Spleen (tissue), 11 donors: ENCODE data around the gene SRF. TPM values are rescaled to one million over a fixed set of nuclear protein-coding genes. Genes with fewer than 3 reads are reported as not detected.

Experiments used
- DNase-seq: peaks from one replicate; pipeline ENCODE4 v3.0.0-alpha.2; 2020
- H3K27ac ChIP-seq, 8 donors: fragments of 200-600 bp; sonication (generic) in 7 of 8; 1 replicate in 4 of 8; 2 replicates in 4 of 8; pipeline versions ENCODE4 v1.5.0 to v1.8.0; 2016 to 2021; ENCODE audit warnings: inconsistent platforms in 4 of 8, mild to moderate bottlenecking in 4 of 8, moderate library complexity in 1 of 8
- H3K27me3 ChIP-seq, 7 donors: fragments of 200-600 bp; sonication (generic) in 6 of 7; replicated peaks in 1 of 7; 1 replicate in 4 of 7; 2 replicates in 3 of 7; pipeline versions ENCODE4 v1.5.0 to v1.8.0; 2016 to 2021; ENCODE audit warnings: inconsistent platforms in 3 of 7, mild to moderate bottlenecking in 1 of 7
- H3K36me3 ChIP-seq, 6 donors: fragments of 200-600 bp; sonication (generic) in 5 of 6; 1 replicate in 4 of 6; 2 replicates in 2 of 6; pipeline versions ENCODE4 v1.5.0 to v1.8.0; 2016 to 2021; ENCODE audit warnings: inconsistent platforms in 2 of 6
- H3K4me1 ChIP-seq, 6 donors: fragments of 200-600 bp; sonication (generic) in 5 of 6; 1 replicate in 3 of 6; 2 replicates in 3 of 6; pipeline versions ENCODE4 v1.5.0 to v1.8.0; 2016 to 2021; ENCODE audit warnings: inconsistent platforms in 3 of 6
- H3K4me3 ChIP-seq, 8 donors: fragments of 200-600 bp; sonication (generic) in 7 of 8; 1 replicate in 4 of 8; 2 replicates in 4 of 8; pipeline versions ENCODE4 v1.5.0 to v1.8.0; 2016 to 2021; ENCODE audit warnings: inconsistent platforms in 4 of 8, mild to moderate bottlenecking in 4 of 8, moderate library complexity in 2 of 8
- H3K9me3 ChIP-seq, 8 donors: fragments of 200-600 bp; sonication (generic) in 7 of 8; 1 replicate in 4 of 8; 2 replicates in 4 of 8; pipeline versions ENCODE4 v1.5.0 to v1.8.0; 2016 to 2021; ENCODE audit warnings: inconsistent platforms in 4 of 8
- CTCF ChIP-seq, 11 experiments: fragments of 200-600 bp in 7 of 11; fragments of 450-650 bp in 4 of 11; sonication (generic) in 4 of 11; IDR thresholded peaks in 8 of 11; conservative IDR thresholded peaks in 3 of 11; 1 replicate in 7 of 11; 2 replicates in 4 of 11; pipeline versions ENCODE4 v1.4.0 to v1.8.0; 2016 to 2021; ENCODE audit warnings: antibody characterized with exemption in 11 of 11, inconsistent platforms in 4 of 11, mild to moderate bottlenecking in 1 of 11
- POLR2A ChIP-seq, 3 donors: fragments of 450-650 bp; IDR thresholded peaks; one replicate each; pipeline ENCODE4 v1.5.1; 2017; ENCODE audit warnings: antibody characterized with exemption in 3 of 3, mild to moderate bottlenecking in 1 of 3
- POLR2AphosphoS5 ChIP-seq, 3 donors: sonication (generic); formaldehyde crosslinking; IDR thresholded peaks; one replicate each; pipeline ENCODE4 v1.5.1; 2017; ENCODE audit warnings: antibody characterized with exemption in 3 of 3
- WGBS, 5 donors: extraction: QIAGEN DNeasy Blood & Tissue Kit in 3 of 5; methylation state at CpG; one replicate each; pipeline versions ENCODE4 v1.1.5 to v1.1.7; 2013 to 2018; 5-methylcytosine and 5-hydroxymethylcytosine counted together
- intact Hi-C: fragments of 100-400 bp; cut with DNase I; formaldehyde crosslinking; loops from one replicate; pipeline ENCODE4 v1.15.0; 2023; ENCODE audit warnings: low total_unique reads
- polyA plus RNA-seq, 3 donors: library from polyadenylated mRNA; stranded (reverse); fragments of 200-250 nt; gene quantifications; one replicate each; pipeline ENCODE4 v1.2.1, GENCODE V29; 2013
- total RNA-seq, 7 donors: library from RNA; depleted of rRNA in 3 of 7; stranded (reverse); fragments of >200 nt in 3 of 7; fragmentation: NEBNext Ultra II Directional in 4 of 7; extraction: Animal tissue kit (Norgen Biotek cat#: 25700) in 4 of 7; gene quantifications; one replicate each; pipeline versions ENCODE4 v1.1.0 to v1.2.1, GENCODE V29; 2016 to 2021
- donor health status: healthy with polysubstance abuse.
- donor health status: DM: no; HTN: no; CAD: no; lungs with moderate emphysema.
- donor health status: DM: no; HTN: no; CAD: no.
- donor health status: Bipolar disorder and iron deficiency.
- donor health status: healthy.
- donor health status: DM: no; HTN: no; CAD: no.
- donor health status: DM: yes; HTN: yes; CAD: no.

SRF gene
- total and polyA plus RNA-seq, 10 donors, result 11.6 to 45.6 (median 25.6) TPM

GRCh38 chr6:43163899-43164298, 7.2 kb upstream of the SRF start:
- no peak for DNase-seq
- Histone ChIP-seq H3K4me3 (no peak overlapping the region), H3K9me3 (no peaks in the 10 kb centered on the region), H3K27me3 (no peaks in the 10 kb centered on the region), H3K4me1 (no peaks in the 10 kb centered on the region), H3K27ac (no peak overlapping the region), H3K36me3 (peaks cover 0 to 16% (median 0%) of the 10 kb centered on the region in 6 donors)
- TF ChIP-seq POLR2AphosphoS5 (IDR thresholded peaks at IDR 0.05), result no peak
- TF ChIP-seq POLR2A (IDR thresholded peaks at IDR 0.05), result no peak
- TF ChIP-seq CTCF (IDR thresholded peaks at IDR 0.05 in 8 of 11, conservative IDR thresholded peaks at IDR 0.05 in 3 of 11), result no peak
- intact Hi-C loops, result no loop called here

- intact Hi-C loops, result no loop called here
- Histone ChIP-seq H3K4me3 (peak overlapping the region; percentile 50 to 96 (median 80)), H3K27me3 (no peaks in the 10 kb centered on the region), H3K27ac (peak overlapping the region; percentile 88 to 99 (median 98)), H3K9me3 (no peaks in the 10 kb centered on the region), H3K36me3 (peaks cover under 1 to 7% (median 5%) of the 10 kb centered on the region in 6 donors), H3K4me1 (peaks cover 26 to 47% (median 39%) of the 10 kb centered on the region in 6 donors)
- no peak for TF ChIP-seq POLR2A (IDR thresholded peaks at IDR 0.05)
- no peak for TF ChIP-seq CTCF (IDR thresholded peaks at IDR 0.05 in 8 of 11, conservative IDR thresholded peaks at IDR 0.05 in 3 of 11)
- TF ChIP-seq POLR2AphosphoS5 (IDR thresholded peaks at IDR 0.05), result no peak
- DNase-seq, result peak; percentile 84
- 1 to 4% (median 3%) methylated on average over 18 of the region's 18 CpGs for WGBS, 5 donors
Measured at GRCh38 chr6:43170417-43170930, 595 bp upstream of the SRF start.

GRCh38 chr6:43171707-43172103, 636 bp downstream of the SRF start:
- Histone ChIP-seq H3K27ac (peak overlapping the region; percentile 88 to 99 (median 98)), H3K4me3 (peak overlapping the region; percentile 75 to 96 (median 83)), H3K9me3 (no peaks in the 10 kb centered on the region), H3K36me3 (peaks cover 4 to 19% (median 17%) of the 10 kb centered on the region in 6 donors), H3K27me3 (no peaks in the 10 kb centered on the region), H3K4me1 (peaks cover 32 to 59% (median 50%) of the 10 kb centered on the region in 6 donors)
- DNase-seq, result no peak
- no peak for TF ChIP-seq POLR2AphosphoS5 (IDR thresholded peaks at IDR 0.05)
- no peak for TF ChIP-seq POLR2A (IDR thresholded peaks at IDR 0.05)
- no peak for TF ChIP-seq CTCF (IDR thresholded peaks at IDR 0.05 in 8 of 11, conservative IDR thresholded peaks at IDR 0.05 in 3 of 11)
- WGBS, 5 donors, result 0 to 1% (median 0%) methylated on average over 25 to 57 of the region's 57 CpGs
- intact Hi-C loops, result no loop called here

GRCh38 chr6:43172104-43173007, 1.3 kb downstream of the SRF start:
- peaks cover 32 to 61% (median 51%) of the 10 kb centered on the region in 6 donors for H3K4me1 ChIP-seq
- peak overlapping the region; percentile 75 to 96 (median 83) for H3K4me3 ChIP-seq
- TF ChIP-seq POLR2AphosphoS5 (IDR thresholded peaks at IDR 0.05) (peak in 2 of 3 donors; percentile 18 to 52), POLR2A (IDR thresholded peaks at IDR 0.05) (no peak)
- peaks cover 4 to 25% (median 22%) of the 10 kb centered on the region in 6 donors for H3K36me3 ChIP-seq
- 3% methylated on average over 46 of the region's 46 CpGs for WGBS, 5 donors
- H3K27ac ChIP-seq, result peak overlapping the region; percentile 88 to 99 (median 98)
- no peaks in the 10 kb centered on the region for H3K27me3 ChIP-seq
- intact Hi-C loops, result no loop called here
- H3K9me3 ChIP-seq, result no peaks in the 10 kb centered on the region
- peak; percentile 93 for DNase-seq
